GM10248 (cell line): Measurements from ENCODE around the gene GABBR2.
"Not testable (repeated sequence)": the region's sequence is repeated elsewhere in the genome, so short reads cannot be mapped to it uniquely, and the experiment has no call there.

Source experiments
- CTCF ChIA-PET: fragments of 300-600 bp; sonication (Branson Sonifier 250); formaldehyde crosslinking; extraction: SDS; loops from one replicate; lab custom pipeline; 2021; ENCODE audit warnings: antibody characterized with exemption; lab: Yijun Ruan, JAX
- POLR2A ChIA-PET: fragments of 350-650 bp; sonication (Branson Sonifier 250); formaldehyde crosslinking; extraction: SDS; loops from one replicate; lab custom pipeline; 2020; ENCODE audit warnings: antibody characterized with exemption; lab: Yijun Ruan, JAX
- DNase-seq: peaks from one replicate; pipeline ENCODE4 v3.0.0; 2012; ENCODE audit errors: extremely low spot score
- CTCF ChIP-seq: IDR thresholded peaks from 2 replicates; pipeline ENCODE4 v1.5.1; 2012; ENCODE audit warnings: mild to moderate bottlenecking, low read depth; ENCODE audit errors: extremely low read depth, missing control alignments, control extremely low read depth

GABBR2 gene

GRCh38 chr9:98514841-98515240, 193.9 kb downstream of the GABBR2 start:
- CTCF ChIA-PET: no interaction called here
- POLR2A ChIA-PET: no interaction called here
- no peak for DNase-seq
- TF ChIP-seq CTCF: no peak

- POLR2A ChIA-PET, DNase-seq, CTCF ChIA-PET: not testable (repeated sequence)
These were observed 200.4 kb downstream of the GABBR2 start for GRCh38 chr9:98508217-98508919.

GRCh38 chr9:98506422-98507054, 202.2 kb downstream of the GABBR2 start:
- CTCF ChIA-PET: no interaction called here
- POLR2A ChIA-PET: no interaction called here
- no peak for TF ChIP-seq CTCF
- no peak for DNase-seq

- ChIA-PET POLR2A (no interaction called here), CTCF (interaction anchor here (0.9 to 1.0 kb wide), 2 partner anchors 18 to 21 kb away, joined by 3 read pairs; no protein-coding TSS in a partner anchor)
- no peak for TF ChIP-seq CTCF
- DNase-seq: no peak
These were observed 204.1 kb downstream of the GABBR2 start for GRCh38 chr9:98504298-98505282.

GRCh38 chr9:98503867-98504266, 204.9 kb downstream of the GABBR2 start:
- DNase-seq: no peak
- ChIA-PET POLR2A (no interaction called here), CTCF (interaction anchor here (0.9 kb wide), 1 partner anchor 20 kb away, joined by 3 read pairs; no protein-coding TSS in a partner anchor)
- no peak for TF ChIP-seq CTCF

- no peak for DNase-seq
- ChIA-PET POLR2A (no interaction called here), CTCF (no interaction called here)
- TF ChIP-seq CTCF: no peak
These were observed 205.8 kb downstream of the GABBR2 start for GRCh38 chr9:98502976-98503325.
